WI38 (cell line): Measurements from ENCODE around the gene ZNF354B.
A peak's percentile ranks its signal among the peaks of the same experiment; 100 is the strongest.
"Not testable (repeated sequence)": the region's sequence is repeated elsewhere in the genome, so short reads cannot be mapped to it uniquely, and the experiment has no call there.

ENCODE experiments used
- H3K4me3 ChIP-seq: 2 replicates; pipeline ENCODE4 v1.5.1; 2011; ENCODE audit warnings: low read depth, mild to moderate bottlenecking, control low read depth, low read length
- CTCF ChIP-seq: IDR thresholded peaks from 2 replicates; pipeline ENCODE4 v1.5.1; 2012; ENCODE audit warnings: low read depth, mild to moderate bottlenecking, control low read depth, low read length

Gene ZNF354B

GRCh38 chr5:178831049-178831448 lies 28.7 kb upstream of the ZNF354B start:
- H3K4me3 ChIP-seq = no peak overlapping the region
- no peak for TF ChIP-seq CTCF

- H3K4me3 ChIP-seq = no peak overlapping the region
- no peak for TF ChIP-seq CTCF
These were observed 27.0 kb upstream of the ZNF354B start for GRCh38 chr5:178832618-178833201.

GRCh38 chr5:178836628-178837027 lies 23.1 kb upstream of the ZNF354B start:
- no peak overlapping the region for H3K4me3 ChIP-seq
- no peak for TF ChIP-seq CTCF

- H3K4me3 ChIP-seq = not testable (repeated sequence)
These were observed 20.9 kb upstream of the ZNF354B start for GRCh38 chr5:178838695-178839318.

GRCh38 chr5:178839319-178839704 lies 20.4 kb upstream of the ZNF354B start:
- H3K4me3 ChIP-seq = no peak overlapping the region
- peak; percentile 67 for TF ChIP-seq CTCF

- not testable (repeated sequence) for H3K4me3 ChIP-seq
These were observed 19.4 kb upstream of the ZNF354B start for GRCh38 chr5:178840399-178840798.

GRCh38 chr5:178849316-178849715 lies 10.4 kb upstream of the ZNF354B start:
- no peak for TF ChIP-seq CTCF
- no peak overlapping the region for H3K4me3 ChIP-seq

GRCh38 chr5:178851951-178852350 lies 7.8 kb upstream of the ZNF354B start:
- H3K4me3 ChIP-seq = no peak overlapping the region
- TF ChIP-seq CTCF = no peak
